Sigmoid colon (tissue), 4 donors: ENCODE results near the gene MYEOV.

Experiments
- POLR2A ChIP-seq, 2 donors: fragments of 450-650 bp; IDR thresholded peaks; one replicate each; pipeline ENCODE4 v1.6.1; 2016; ENCODE audit warnings: antibody characterized with exemption in 2 of 2, mild to moderate bottlenecking in 2 of 2, moderate library complexity in 2 of 2
- POLR2AphosphoS5 ChIP-seq, 4 donors: sonication (generic); formaldehyde crosslinking; IDR thresholded peaks; one replicate each; pipeline ENCODE4 v1.6.1; 2017; ENCODE audit warnings: antibody characterized with exemption in 4 of 4
- TF ChIP-seq, protein P1 (sequence below), 4 experiments: fragments of 450-650 bp in 3 of 4; fragments of 200-600 bp in 1 of 4; IDR thresholded peaks; one replicate each; pipeline ENCODE4 v1.5.1; 2016 to 2019; ENCODE audit warnings: antibody characterized with exemption in 4 of 4, mild to moderate bottlenecking in 3 of 4, moderate library complexity in 2 of 4

DNA sequence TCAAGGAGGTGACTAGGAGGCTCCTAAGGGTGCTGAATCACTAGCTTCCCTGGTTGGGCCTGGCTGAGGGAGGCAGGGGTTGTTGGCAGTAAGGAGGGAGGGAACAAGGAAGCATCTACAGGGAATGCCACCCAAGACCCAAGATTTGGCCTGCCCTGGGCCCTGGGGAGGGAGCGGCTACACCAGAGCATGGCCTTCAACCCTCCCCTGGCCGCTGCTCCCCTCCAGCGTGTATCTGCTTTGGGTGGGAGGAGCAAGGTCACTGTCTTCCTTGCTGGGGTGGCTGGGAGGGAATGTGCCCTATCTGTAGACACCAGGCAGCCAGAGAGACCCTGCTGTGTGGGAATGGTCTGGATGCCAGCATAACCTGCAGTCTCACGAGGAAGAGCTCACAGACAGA is 29.5 kb upstream of the MYEOV start:
- TF ChIP-seq, protein P1, sequence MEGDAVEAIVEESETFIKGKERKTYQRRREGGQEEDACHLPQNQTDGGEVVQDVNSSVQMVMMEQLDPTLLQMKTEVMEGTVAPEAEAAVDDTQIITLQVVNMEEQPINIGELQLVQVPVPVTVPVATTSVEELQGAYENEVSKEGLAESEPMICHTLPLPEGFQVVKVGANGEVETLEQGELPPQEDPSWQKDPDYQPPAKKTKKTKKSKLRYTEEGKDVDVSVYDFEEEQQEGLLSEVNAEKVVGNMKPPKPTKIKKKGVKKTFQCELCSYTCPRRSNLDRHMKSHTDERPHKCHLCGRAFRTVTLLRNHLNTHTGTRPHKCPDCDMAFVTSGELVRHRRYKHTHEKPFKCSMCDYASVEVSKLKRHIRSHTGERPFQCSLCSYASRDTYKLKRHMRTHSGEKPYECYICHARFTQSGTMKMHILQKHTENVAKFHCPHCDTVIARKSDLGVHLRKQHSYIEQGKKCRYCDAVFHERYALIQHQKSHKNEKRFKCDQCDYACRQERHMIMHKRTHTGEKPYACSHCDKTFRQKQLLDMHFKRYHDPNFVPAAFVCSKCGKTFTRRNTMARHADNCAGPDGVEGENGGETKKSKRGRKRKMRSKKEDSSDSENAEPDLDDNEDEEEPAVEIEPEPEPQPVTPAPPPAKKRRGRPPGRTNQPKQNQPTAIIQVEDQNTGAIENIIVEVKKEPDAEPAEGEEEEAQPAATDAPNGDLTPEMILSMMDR (IDR thresholded peaks at IDR 0.05), result no peak
- TF ChIP-seq POLR2A (IDR thresholded peaks at IDR 0.05), result no peak
- no peak for TF ChIP-seq POLR2AphosphoS5 (IDR thresholded peaks at IDR 0.05)
